Upper lobe of right lung (tissue), 1 donor: ENCODE data around the gene ZKSCAN7. TPM values are rescaled to one million over a fixed set of nuclear protein-coding genes. Genes with fewer than 3 reads are reported as not detected.
"Not testable (repeated sequence)": the region's sequence is repeated elsewhere in the genome, so short reads cannot be mapped to it uniquely, and the experiment has no call there.

ENCODE experiments used
- ATAC-seq: fragments of 200-7000 bp; cut with Tn5 transposase; one replicate; pipeline ENCODE4 v1.9.1; 2020; ENCODE audit warnings: mild to moderate bottlenecking, moderate library complexity
- DNase-seq: peaks from one replicate; pipeline ENCODE4 v3.0.0-alpha.2; 2020
- H3K27ac ChIP-seq: fragments of 200-600 bp; one replicate; pipeline ENCODE4 v1.8.0; 2022
- H3K27me3 ChIP-seq: fragments of 200-600 bp; one replicate; pipeline ENCODE4 v1.8.0; 2022; ENCODE audit warnings: mild to moderate bottlenecking
- H3K36me3 ChIP-seq: fragments of 200-600 bp; one replicate; pipeline ENCODE4 v1.8.0; 2022
- H3K4me1 ChIP-seq: fragments of 200-600 bp; one replicate; pipeline ENCODE4 v1.8.0; 2022
- H3K4me3 ChIP-seq: fragments of 200-600 bp; one replicate; pipeline ENCODE4 v1.8.0; 2022; ENCODE audit warnings: mild to moderate bottlenecking
- H3K9me3 ChIP-seq: fragments of 200-600 bp; one replicate; pipeline ENCODE4 v1.8.0; 2022
- intact Hi-C: fragments of 100-400 bp; cut with DNase I; formaldehyde crosslinking; loops from one replicate; pipeline ENCODE4 v1.11.0; 2022
- total RNA-seq: library from RNA; stranded (reverse); fragmentation: NEBNext Ultra II Directional; extraction: Animal tissue kit (Norgen Biotek cat#: 25700); gene quantifications from one replicate; pipeline ENCODE4 v1.2.1, GENCODE V29; 2021
- TF ChIP-seq, protein P1 (sequence below): fragments of 200-600 bp; IDR thresholded peaks from one replicate; pipeline ENCODE4 v1.8.0; 2022; ENCODE audit warnings: antibody characterized with exemption
- donor health status: DM: no; HTN: yes; CAD: no; lungs with severe emphysema.

ZKSCAN7 gene
- total RNA-seq, 1 donor from 2014 or later, result 3.6 TPM

- Histone ChIP-seq H3K4me3 (no peak overlapping the region), H3K4me1 (no peaks in the 10 kb centered on the region), H3K27me3 (peaks cover 24% of the 10 kb centered on the region), H3K9me3 (no peaks in the 10 kb centered on the region), H3K36me3 (no peaks in the 10 kb centered on the region), H3K27ac (no peak overlapping the region)
- ATAC-seq (no peak), DNase-seq (no peak)
- intact Hi-C loops, result no loop called here
- TF ChIP-seq, protein P1, sequence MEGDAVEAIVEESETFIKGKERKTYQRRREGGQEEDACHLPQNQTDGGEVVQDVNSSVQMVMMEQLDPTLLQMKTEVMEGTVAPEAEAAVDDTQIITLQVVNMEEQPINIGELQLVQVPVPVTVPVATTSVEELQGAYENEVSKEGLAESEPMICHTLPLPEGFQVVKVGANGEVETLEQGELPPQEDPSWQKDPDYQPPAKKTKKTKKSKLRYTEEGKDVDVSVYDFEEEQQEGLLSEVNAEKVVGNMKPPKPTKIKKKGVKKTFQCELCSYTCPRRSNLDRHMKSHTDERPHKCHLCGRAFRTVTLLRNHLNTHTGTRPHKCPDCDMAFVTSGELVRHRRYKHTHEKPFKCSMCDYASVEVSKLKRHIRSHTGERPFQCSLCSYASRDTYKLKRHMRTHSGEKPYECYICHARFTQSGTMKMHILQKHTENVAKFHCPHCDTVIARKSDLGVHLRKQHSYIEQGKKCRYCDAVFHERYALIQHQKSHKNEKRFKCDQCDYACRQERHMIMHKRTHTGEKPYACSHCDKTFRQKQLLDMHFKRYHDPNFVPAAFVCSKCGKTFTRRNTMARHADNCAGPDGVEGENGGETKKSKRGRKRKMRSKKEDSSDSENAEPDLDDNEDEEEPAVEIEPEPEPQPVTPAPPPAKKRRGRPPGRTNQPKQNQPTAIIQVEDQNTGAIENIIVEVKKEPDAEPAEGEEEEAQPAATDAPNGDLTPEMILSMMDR, result no peak
These were observed 29.9 kb upstream of the ZKSCAN7 start for GRCh38 chr3:44525060-44525459.

GRCh38 chr3:44529927-44530326, 25.1 kb upstream of the ZKSCAN7 start:
- ATAC-seq (peak; percentile 47), DNase-seq (no peak)
- Histone ChIP-seq H3K4me3 (no peak overlapping the region), H3K27me3 (peaks cover 23% of the 10 kb centered on the region), H3K27ac (no peak overlapping the region), H3K36me3 (no peaks in the 10 kb centered on the region), H3K9me3 (no peaks in the 10 kb centered on the region), H3K4me1 (no peaks in the 10 kb centered on the region)
- TF ChIP-seq, protein P1, result no peak
- intact Hi-C loops, result loop anchor here (10.0 kb wide), 1 partner anchor 395 kb away; no protein-coding TSS in a partner anchor

DNA sequence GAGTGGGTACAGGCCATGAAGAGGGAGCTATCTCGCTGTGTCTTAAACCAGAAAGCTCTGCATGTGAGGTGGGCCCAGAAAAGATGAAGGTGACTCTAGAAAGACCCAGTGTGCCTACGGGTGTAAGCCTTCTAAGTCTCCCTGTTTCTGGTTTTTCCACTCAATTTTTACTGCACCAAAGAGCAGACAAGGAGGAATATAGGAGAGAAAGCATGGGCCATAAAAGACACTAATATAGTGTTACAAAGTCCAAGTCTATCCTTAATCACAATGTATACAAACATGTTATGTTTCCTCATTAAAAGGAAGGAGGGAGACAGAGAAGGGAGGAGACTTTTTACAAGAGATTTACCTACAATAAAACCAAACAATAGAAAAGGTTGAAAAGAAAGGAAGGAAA, 24.1 kb upstream of the ZKSCAN7 start:
- intact Hi-C loops, result loop anchor here (10.0 kb wide), 1 partner anchor 394 kb away; no protein-coding TSS in a partner anchor
- TF ChIP-seq, protein P1, result no peak
- no peak for ATAC-seq

DNA sequence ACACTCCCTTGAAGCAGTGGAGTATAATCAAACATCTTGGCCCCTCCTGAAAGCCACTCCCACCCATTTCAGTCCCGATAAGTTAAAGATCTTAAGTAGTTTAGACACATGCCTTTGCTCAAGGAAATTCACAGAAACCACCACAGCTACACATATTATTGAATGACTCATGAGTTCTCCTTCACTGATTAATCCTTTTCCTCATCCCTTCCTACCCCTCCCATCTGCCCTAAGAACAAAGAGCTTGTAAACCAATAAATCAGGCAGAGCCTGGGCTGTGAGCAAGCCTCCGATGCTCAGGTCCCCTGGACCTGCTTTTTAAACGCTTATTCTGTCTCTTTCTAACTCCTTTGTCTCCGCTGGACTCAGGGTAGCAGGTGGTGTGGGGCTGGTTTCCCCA, 20.3 kb upstream of the ZKSCAN7 start:
- not testable (repeated sequence) for ATAC-seq, H3K9me3 ChIP-seq, H3K36me3 ChIP-seq, DNase-seq, H3K27ac ChIP-seq, H3K4me1 ChIP-seq, H3K4me3 ChIP-seq
- intact Hi-C loops, result loop anchor here (10.0 kb wide), 1 partner anchor 390 kb away; no protein-coding TSS in a partner anchor
- peaks cover 49% of the 10 kb centered on the region for H3K27me3 ChIP-seq

More for the DNA sequence above, 24.1 kb upstream of the ZKSCAN7 start:
- Histone ChIP-seq H3K9me3 (no peaks in the 10 kb centered on the region), H3K4me1 (no peaks in the 10 kb centered on the region), H3K4me3 (no peak overlapping the region), H3K27ac (no peak overlapping the region), H3K36me3 (no peaks in the 10 kb centered on the region), H3K27me3 (peaks cover 30% of the 10 kb centered on the region)
- no peak for DNase-seq

- TF ChIP-seq, protein P1, result no peak
- ATAC-seq, result no peak
- H3K9me3 ChIP-seq, result no peaks in the 10 kb centered on the region
- no peak for DNase-seq
- intact Hi-C loops, result loop anchor here (10.0 kb wide), 1 partner anchor 389 kb away; no protein-coding TSS in a partner anchor
- peaks cover 56% of the 10 kb centered on the region for H3K27me3 ChIP-seq
- H3K4me1 ChIP-seq, result no peaks in the 10 kb centered on the region
- no peak overlapping the region for H3K27ac ChIP-seq
- H3K36me3 ChIP-seq, result no peaks in the 10 kb centered on the region
- H3K4me3 ChIP-seq, result no peak overlapping the region
These were observed 19.6 kb upstream of the ZKSCAN7 start for GRCh38 chr3:44535364-44535763.

DNA sequence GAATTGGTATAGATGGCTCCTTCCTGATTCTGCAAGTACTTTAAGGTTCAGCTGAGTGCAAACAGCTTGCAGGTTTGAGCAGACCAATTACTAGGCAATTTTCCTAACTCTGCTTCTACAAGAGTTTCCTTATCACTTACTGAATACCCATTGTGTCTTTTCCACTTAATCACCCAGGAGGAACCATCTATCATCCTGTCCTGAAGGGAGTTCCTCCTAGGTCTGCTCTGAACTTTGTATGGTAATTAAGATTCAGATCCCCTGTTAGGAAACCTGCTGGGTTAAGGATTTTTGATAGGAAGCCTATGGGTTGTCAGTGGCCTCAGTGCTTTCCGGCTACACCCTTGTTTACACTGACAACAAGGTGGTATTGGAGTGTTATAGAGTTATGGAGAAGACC, 10.2 kb upstream of the ZKSCAN7 start:
- H3K9me3 ChIP-seq, ATAC-seq, H3K4me3 ChIP-seq, H3K36me3 ChIP-seq, DNase-seq, H3K27ac ChIP-seq, intact Hi-C loops, H3K4me1 ChIP-seq: not testable (repeated sequence)
- peaks cover 13% of the 10 kb centered on the region for H3K27me3 ChIP-seq

DNA sequence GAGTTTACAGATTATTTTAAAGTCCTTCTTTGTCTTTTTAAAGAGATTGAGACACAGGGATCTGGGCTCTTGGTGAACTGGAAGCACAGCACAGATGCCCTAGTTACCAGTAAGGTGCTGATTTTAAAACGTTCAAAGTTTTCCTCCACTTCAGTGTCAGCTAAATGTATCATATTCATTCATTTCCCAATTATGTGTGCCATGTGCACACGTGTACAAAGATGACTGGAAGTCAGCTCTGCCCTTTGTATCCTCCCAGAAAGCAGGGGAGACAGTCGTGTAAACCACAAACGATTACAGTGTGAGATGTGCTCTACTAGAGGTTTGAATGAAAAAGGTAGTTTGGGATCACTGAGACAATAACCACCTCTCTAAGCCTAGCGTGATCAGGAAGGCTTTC, 730 bp downstream of the ZKSCAN7 start:
- H3K4me3 ChIP-seq, result peak overlapping the region; percentile 80
- H3K27me3 ChIP-seq, result no peaks in the 10 kb centered on the region
- H3K4me1 ChIP-seq, result peaks cover 8% of the 10 kb centered on the region
- no peaks in the 10 kb centered on the region for H3K9me3 ChIP-seq
- TF ChIP-seq, protein P1, result no peak
- DNase-seq, result no peak
- H3K27ac ChIP-seq, result peak overlapping the region; percentile 71
- intact Hi-C loops, result no loop called here
- no peaks in the 10 kb centered on the region for H3K36me3 ChIP-seq
- no peak for ATAC-seq
